ENCODE data around the gene REG1A. TPM values are rescaled to one million over a fixed set of nuclear protein-coding genes. Genes with fewer than 3 reads are reported as not detected.

REG1A gene
- total RNA-seq, 2 donors from 2014 or later: not detected

- ATAC-seq (no peak), DNase-seq (no peak)
- intact Hi-C loops (cut with DNase I): no loop called here
These were observed 2.4 kb downstream of the REG1A start for GRCh38 chr2:79122676-79123075.

- no peak for DNase-seq
- no peak for ATAC-seq
- intact Hi-C loops (cut with DNase I): no loop called here
These were observed 4.8 kb downstream of the REG1A start for GRCh38 chr2:79124907-79125720.

- no peak for DNase-seq
- intact Hi-C loops (cut with DNase I): no loop called here
- no peak for ATAC-seq
These were observed 5.4 kb downstream of the REG1A start for GRCh38 chr2:79125721-79125985.

GRCh38 chr2:79128406-79128805 lies 8.1 kb downstream of the REG1A start:
- ATAC-seq: no peak
- intact Hi-C loops (cut with DNase I): no loop called here

GRCh38 chr2:79129260-79129659 lies 9.0 kb downstream of the REG1A start:
- no peak for ATAC-seq
- no peak for DNase-seq
- intact Hi-C loops (cut with DNase I): no loop called here

More at GRCh38 chr2:79128406-79128805, 8.1 kb downstream of the REG1A start:
- DNase-seq: no peak

GRCh38 chr2:79129804-79130203 lies 9.5 kb downstream of the REG1A start:
- ATAC-seq: no peak
- intact Hi-C loops (cut with DNase I): no loop called here
- DNase-seq: no peak

- intact Hi-C loops (cut with DNase I): no loop called here
- DNase-seq (no peak), ATAC-seq (no peak)
These were observed 11.4 kb downstream of the REG1A start for GRCh38 chr2:79131687-79132086.

GRCh38 chr2:79138385-79138784 lies 18.1 kb downstream of the REG1A start:
- no peak for ATAC-seq
- DNase-seq: no peak
- intact Hi-C loops (cut with DNase I): no loop called here

GRCh38 chr2:79139423-79139822 lies 19.1 kb downstream of the REG1A start:
- intact Hi-C loops (cut with DNase I): no loop called here
- ATAC-seq (no peak), DNase-seq (no peak)

GRCh38 chr2:79155826-79156476 lies 35.7 kb downstream of the REG1A start:
- no peak for ATAC-seq
- intact Hi-C loops (cut with DNase I): no loop called here

GRCh38 chr2:79159030-79159429 lies 38.7 kb downstream of the REG1A start:
- intact Hi-C loops (cut with DNase I): no loop called here
- ATAC-seq (no peak), DNase-seq (no peak)

More at GRCh38 chr2:79155826-79156476, 35.7 kb downstream of the REG1A start:
- no peak for DNase-seq

GRCh38 chr2:79159653-79160052 lies 39.4 kb downstream of the REG1A start, which contains the start of gene REG3A:
Gene REG3A (minus strand): TSS chr2:79159753. CDS start chr2:79159405, 348 bp downstream.
- ATAC-seq (no peak), DNase-seq (no peak)
- intact Hi-C loops (cut with DNase I): no loop called here

- ATAC-seq (no peak), DNase-seq (no peak)
- intact Hi-C loops (cut with DNase I): no loop called here
These were observed 41.8 kb downstream of the REG1A start for GRCh38 chr2:79162132-79162531.

- no peak for ATAC-seq
- intact Hi-C loops (cut with DNase I): no loop called here
These were observed 42.5 kb downstream of the REG1A start for GRCh38 chr2:79162801-79163200.

GRCh38 chr2:79171348-79171958 lies 51.2 kb downstream of the REG1A start:
- intact Hi-C loops (cut with DNase I): no loop called here
- ATAC-seq: no peak
- no peak for DNase-seq

More at GRCh38 chr2:79162801-79163200, 42.5 kb downstream of the REG1A start:
- no peak for DNase-seq

Other genes with a start within 250 kb of the REG1A start
- not detected for gene REG3G, start 94.8 kb upstream of the REG1A start, total RNA-seq
- gene REG1B, start 32.5 kb upstream of the REG1A start, total RNA-seq: not detected
- not detected for gene REG3A, start 39.3 kb downstream of the REG1A start, total RNA-seq

Data from left cardiac atrium (tissue), 4 donors.